ENCODE measurements around the gene CXCL16. TPM values are rescaled to one million over a fixed set of nuclear protein-coding genes. Genes with fewer than 3 reads are reported as not detected.

CXCL16 gene
- total and polyA plus RNA-seq, 2 of the 13 experiments (the other 11 are each of a cell fraction or from before 2014, with no cell fraction given): 9.4 to 101 TPM

- TF ChIP-seq ZNF646 (CRISPR knock-in tag; IDR thresholded peaks at IDR 0.05) (no peak), NR3C1 (CRISPR knock-in tag; IDR thresholded peaks at IDR 0.05) (no peak), KIAA2018 (CRISPR knock-in tag; IDR thresholded peaks at IDR 0.05; ENCODE audit: borderline replicate concordance) (no peak; the same call in 1 of the 2 replicates), ZNF501 (CRISPR knock-in tag; IDR thresholded peaks at IDR 0.05) (peak; percentile 78; the same call in 1 of the 2 replicates), CBFB (CRISPR knock-in tag; IDR thresholded peaks at IDR 0.05) (no peak), HOXD1 (CRISPR knock-in tag; IDR thresholded peaks at IDR 0.05) (peak; percentile 90), PRDM4 (CRISPR knock-in tag; IDR thresholded peaks at IDR 0.05; ENCODE audit: borderline replicate concordance) (0 out of 2 replicates have a peak, but pooled peaks have one; percentile 49), HIC2 (CRISPR knock-in tag; IDR thresholded peaks at IDR 0.05; ENCODE audit: low read depth) (peak; percentile 98)
Observed at GRCh38 chr17:4771519-4772234, 31.9 kb upstream of the CXCL16 start, which contains the start of gene TM4SF5 (continued).

Data from HepG2 (cell line).